Bronchial epithelial cell (primary cell): ENCODE measurements around the gene PTBP3. TPM values are rescaled to one million over a fixed set of nuclear protein-coding genes. Genes with fewer than 3 reads are reported as not detected.

Source experiments
- DNase-seq: peaks from one replicate; pipeline ENCODE4 v3.0.0-alpha.2; 2010; ENCODE audit warnings: low read depth
- FAIRE-seq: peaks from 2 replicates; lab custom pipeline; 2011; peaks lifted over from hg19 to GRCh38; lab: Jason Lieb, UNC
- H3K27me3 ChIP-seq: 2 replicates; pipeline ENCODE4 v1.5.1; 2011; ENCODE audit warnings: low read length; ENCODE audit not compliant: control insufficient read depth, insufficient read depth
- H3K36me3 ChIP-seq: 2 replicates; pipeline ENCODE4 v1.5.1; 2011; ENCODE audit warnings: low read length; ENCODE audit not compliant: control insufficient read depth, insufficient read depth
- H3K4me3 ChIP-seq: 2 replicates; pipeline ENCODE4 v1.5.1; 2011; ENCODE audit warnings: mild to moderate bottlenecking, low read depth, low read length, control low read depth
- CTCF ChIP-seq: IDR thresholded peaks from 2 replicates; pipeline ENCODE4 v1.5.1; 2011; ENCODE audit warnings: mild to moderate bottlenecking, moderate library complexity, low read length, control low read depth, inconsistent platforms; ENCODE audit not compliant: insufficient read depth, severe bottlenecking
- total RNA-seq: library from RNA; depleted of rRNA; stranded (reverse); fragments of >200 nt; gene quantifications from 2 replicates; pipeline ENCODE4 v1.2.1, GENCODE V29; 2014

PTBP3 gene
- total RNA-seq, 1 donor from 2014 or later: 62.4 TPM

- no peak overlapping the region for H3K4me3 ChIP-seq
- no peaks in the 10 kb centered on the region for H3K27me3 ChIP-seq
- H3K36me3 ChIP-seq: no peaks in the 10 kb centered on the region
- FAIRE-seq (no peak), DNase-seq (no peak)
- no peak for TF ChIP-seq CTCF
Measured at GRCh38 chr9:112310826-112311225, 22.6 kb downstream of the PTBP3 start.

GRCh38 chr9:112308588-112308987, 24.8 kb downstream of the PTBP3 start:
- DNase-seq (no peak), FAIRE-seq (no peak)
- Histone ChIP-seq H3K4me3 (no peak overlapping the region), H3K36me3 (no peaks in the 10 kb centered on the region), H3K27me3 (no peaks in the 10 kb centered on the region)
- no peak for TF ChIP-seq CTCF

GRCh38 chr9:112301420-112301819, 32.0 kb downstream of the PTBP3 start:
- TF ChIP-seq CTCF: no peak
- FAIRE-seq (no peak), DNase-seq (no peak)
- Histone ChIP-seq H3K4me3 (no peak overlapping the region), H3K36me3 (no peaks in the 10 kb centered on the region), H3K27me3 (no peaks in the 10 kb centered on the region)

GRCh38 chr9:112299514-112299913, 33.9 kb downstream of the PTBP3 start:
- no peaks in the 10 kb centered on the region for H3K36me3 ChIP-seq
- TF ChIP-seq CTCF: no peak
- no peaks in the 10 kb centered on the region for H3K27me3 ChIP-seq
- no peak overlapping the region for H3K4me3 ChIP-seq
- DNase-seq (peak; percentile 97), FAIRE-seq (no peak)

GRCh38 chr9:112296929-112297328, 36.5 kb downstream of the PTBP3 start:
- FAIRE-seq: no peak
- no peak for TF ChIP-seq CTCF
- no peaks in the 10 kb centered on the region for H3K27me3 ChIP-seq
- H3K4me3 ChIP-seq: no peak overlapping the region
- DNase-seq: no peak
- no peaks in the 10 kb centered on the region for H3K36me3 ChIP-seq

GRCh38 chr9:112295174-112295573, 38.2 kb downstream of the PTBP3 start:
- H3K4me3 ChIP-seq: no peak overlapping the region
- TF ChIP-seq CTCF: no peak
- H3K27me3 ChIP-seq: no peaks in the 10 kb centered on the region
- H3K36me3 ChIP-seq: no peaks in the 10 kb centered on the region
- FAIRE-seq: no peak
- no peak for DNase-seq
